Pancreas (tissue), 10 donors: Measurements from ENCODE around the gene ITGB5. TPM values are rescaled to one million over a fixed set of nuclear protein-coding genes. Genes with fewer than 3 reads are reported as not detected.

Source experiments
- ATAC-seq, 4 donors: fragments of 200-7000 bp; cut with Tn5 transposase; one replicate each; pipeline versions ENCODE4 v1.8.0 to v1.9.1; 2020; ENCODE audit warnings: mild to moderate bottlenecking in 4 of 4, moderate library complexity in 4 of 4
- DNase-seq, 6 donors: peaks; one replicate each; pipeline ENCODE4 v3.0.0-alpha.2; 2020
- FAIRE-seq: peaks from 2 replicates; lab custom pipeline; 2012; peaks lifted over from hg19 to GRCh38; lab: Jason Lieb, UNC
- H3K27ac ChIP-seq, 4 donors: fragments of 200-600 bp; sonication (generic); 1 replicate in 3 of 4; 2 replicates in 1 of 4; pipeline versions ENCODE4 v1.5.0 to v1.8.0; 2020
- H3K27me3 ChIP-seq, 4 donors: fragments of 200-600 bp; one replicate each; pipeline ENCODE4 v1.8.0; 2021
- H3K36me3 ChIP-seq, 3 donors: fragments of 200-600 bp; sonication (generic) in 1 of 3; one replicate each; pipeline versions ENCODE4 v1.5.0 to v1.8.0; 2020 to 2021
- H3K4me1 ChIP-seq, 3 donors: fragments of 200-600 bp; one replicate each; pipeline ENCODE4 v1.8.0; 2021
- H3K4me3 ChIP-seq, 4 donors: fragments of 200-600 bp; sonication (generic) in 2 of 4; one replicate each; pipeline versions ENCODE4 v1.5.0 to v1.8.0; 2020 to 2021
- H3K9me3 ChIP-seq, 4 donors: fragments of 200-600 bp; one replicate each; pipeline ENCODE4 v1.8.0; 2021
- WGBS, 2 donors: extraction: QIAGEN DNeasy Blood & Tissue Kit; methylation state at CpG; one replicate each; pipeline ENCODE4 v1.1.7; 2013; 5-methylcytosine and 5-hydroxymethylcytosine counted together
- intact Hi-C, 3 donors: fragments of 100-400 bp; cut with DNase I; formaldehyde crosslinking; loops; one replicate each; pipeline versions ENCODE4 v1.11.1 to v1.14.2; 2022
- polyA plus RNA-seq, 2 donors: library from polyadenylated mRNA; stranded (reverse); fragments of 200-250 nt; gene quantifications; one replicate each; pipeline ENCODE4 v1.2.3, GENCODE V29; 2013
- total RNA-seq, 6 donors: library from RNA; stranded (reverse); fragmentation: NEBNext Ultra II Directional in 4 of 6; extraction: Animal tissue kit (Norgen Biotek cat#: 25700) in 4 of 6; gene quantifications; one replicate each; pipeline versions ENCODE4 v1.2.1 to v1.2.4, GENCODE V29; 2021 to 2023
- TF ChIP-seq, protein P1 (sequence below), 4 donors: fragments of 200-600 bp; sonication (generic) in 3 of 4; IDR thresholded peaks; one replicate each; pipeline versions ENCODE4 v1.5.0 to v1.8.0; 2021; ENCODE audit warnings: antibody characterized with exemption in 4 of 4
- donor health status: healthy with polysubstance abuse.
- donor health status: DM: no; HTN: no; CAD: no; lungs with moderate emphysema.
- donor health status: DM: no; HTN: no; CAD: no.
- donor health status: control.
- donor health status: control.
- donor health status: Bipolar disorder and iron deficiency.
- donor health status: DM: yes; HTN: yes; CAD: no.
- donor health status: DM: no; HTN: no; CAD: no.
- donor health status: DM: no; HTN: no; CAD: no.
- donor health status: DM: yes; HTN: yes; CAD: no.

Gene ITGB5
- total and polyA plus RNA-seq, 8 donors = 9.5 to 69.9 (median 24.5) TPM

DNA sequence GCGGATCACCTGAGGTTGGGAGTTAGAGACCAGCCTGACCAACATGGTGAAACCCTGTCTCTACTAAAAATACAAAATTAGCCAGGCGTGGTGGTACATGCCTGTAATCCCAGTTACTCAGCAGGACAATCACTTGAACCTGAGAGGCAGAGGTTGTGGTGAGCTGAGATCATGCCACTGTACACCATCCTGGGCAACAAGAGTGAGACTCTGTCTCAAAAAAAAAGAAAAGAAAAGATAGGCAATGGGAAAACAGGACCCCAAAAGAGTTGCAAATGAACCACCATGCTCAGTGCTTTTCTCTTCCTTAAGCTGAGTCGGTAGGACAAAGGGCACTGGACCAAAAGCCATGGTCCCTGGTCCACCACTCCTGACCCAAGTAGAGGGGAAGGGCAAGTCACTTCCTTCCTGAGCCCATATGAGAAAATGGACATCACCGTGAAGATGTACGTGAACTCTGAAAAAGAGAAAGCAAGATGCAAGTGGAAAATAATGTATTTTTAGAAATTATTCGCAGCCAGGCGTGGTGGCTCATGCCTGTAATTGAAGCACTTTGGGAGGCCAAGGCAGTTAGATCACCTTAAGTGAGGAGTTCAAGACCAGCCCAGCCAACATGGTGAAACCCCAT, 2.6 kb downstream of the ITGB5 start:
- TF ChIP-seq, protein P1, sequence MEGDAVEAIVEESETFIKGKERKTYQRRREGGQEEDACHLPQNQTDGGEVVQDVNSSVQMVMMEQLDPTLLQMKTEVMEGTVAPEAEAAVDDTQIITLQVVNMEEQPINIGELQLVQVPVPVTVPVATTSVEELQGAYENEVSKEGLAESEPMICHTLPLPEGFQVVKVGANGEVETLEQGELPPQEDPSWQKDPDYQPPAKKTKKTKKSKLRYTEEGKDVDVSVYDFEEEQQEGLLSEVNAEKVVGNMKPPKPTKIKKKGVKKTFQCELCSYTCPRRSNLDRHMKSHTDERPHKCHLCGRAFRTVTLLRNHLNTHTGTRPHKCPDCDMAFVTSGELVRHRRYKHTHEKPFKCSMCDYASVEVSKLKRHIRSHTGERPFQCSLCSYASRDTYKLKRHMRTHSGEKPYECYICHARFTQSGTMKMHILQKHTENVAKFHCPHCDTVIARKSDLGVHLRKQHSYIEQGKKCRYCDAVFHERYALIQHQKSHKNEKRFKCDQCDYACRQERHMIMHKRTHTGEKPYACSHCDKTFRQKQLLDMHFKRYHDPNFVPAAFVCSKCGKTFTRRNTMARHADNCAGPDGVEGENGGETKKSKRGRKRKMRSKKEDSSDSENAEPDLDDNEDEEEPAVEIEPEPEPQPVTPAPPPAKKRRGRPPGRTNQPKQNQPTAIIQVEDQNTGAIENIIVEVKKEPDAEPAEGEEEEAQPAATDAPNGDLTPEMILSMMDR (IDR thresholded peaks at IDR 0.05) = no peak
- Histone ChIP-seq H3K27me3 (no peaks in the 10 kb centered on the region), H3K4me3 (no peak overlapping the region), H3K9me3 (no peaks in the 10 kb centered on the region), H3K4me1 (no peaks in the 10 kb centered on the region), H3K36me3 (no peaks in the 10 kb centered on the region), H3K27ac (no peak overlapping the region)
- no peak for ATAC-seq
- intact Hi-C loops = no loop called here
- WGBS, 2 donors = 78 to 93% methylated on average over 7 of the region's 7 CpGs
- DNase-seq = no peak
- FAIRE-seq = no peak

DNA sequence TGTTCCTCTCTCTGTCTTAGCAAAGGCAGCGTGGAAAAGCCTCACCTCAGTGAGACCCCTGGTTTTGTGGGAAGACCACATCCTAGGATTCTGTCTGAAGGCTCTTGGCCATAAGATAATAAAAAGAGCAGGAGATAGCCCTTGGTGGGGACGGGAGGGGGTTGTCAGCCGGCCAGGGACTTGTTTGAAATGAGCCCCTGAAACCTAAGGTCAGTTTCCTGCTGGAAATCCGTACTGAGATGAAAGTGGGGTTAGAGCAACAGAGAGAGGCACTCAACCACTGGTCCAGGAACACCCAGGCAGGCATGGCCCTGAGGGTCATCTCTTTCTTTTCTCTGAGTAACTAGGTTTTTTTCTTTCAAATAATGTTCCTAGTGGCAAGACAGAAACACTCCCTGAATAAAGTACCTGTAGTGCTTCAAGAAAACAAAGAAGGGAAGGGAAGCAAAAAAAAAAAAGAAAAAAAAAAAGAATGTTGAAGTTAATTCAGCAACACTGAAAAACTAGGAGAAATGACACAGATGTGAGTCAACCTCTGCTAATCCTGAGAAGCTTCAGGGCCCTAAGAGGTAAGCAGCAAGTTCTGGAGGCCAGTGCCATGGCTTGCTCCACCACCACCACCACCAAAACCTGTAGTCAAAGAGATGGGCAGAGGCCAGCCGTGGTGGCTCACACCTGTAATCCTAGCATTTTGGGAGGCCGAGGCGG, 3.2 kb downstream of the ITGB5 start:
- Histone ChIP-seq H3K36me3 (no peaks in the 10 kb centered on the region), H3K9me3 (no peaks in the 10 kb centered on the region), H3K27me3 (no peaks in the 10 kb centered on the region), H3K27ac (no peak overlapping the region), H3K4me3 (no peak overlapping the region), H3K4me1 (peaks cover 0 to 6% (median 0%) of the 10 kb centered on the region in 3 donors)
- WGBS, 2 donors = 79 to 93% methylated on average over 7 of the region's 7 CpGs
- intact Hi-C loops = no loop called here
- ATAC-seq (no peak), DNase-seq (no peak), FAIRE-seq (no peak)
- TF ChIP-seq, protein P1 (IDR thresholded peaks at IDR 0.05) = no peak

DNA sequence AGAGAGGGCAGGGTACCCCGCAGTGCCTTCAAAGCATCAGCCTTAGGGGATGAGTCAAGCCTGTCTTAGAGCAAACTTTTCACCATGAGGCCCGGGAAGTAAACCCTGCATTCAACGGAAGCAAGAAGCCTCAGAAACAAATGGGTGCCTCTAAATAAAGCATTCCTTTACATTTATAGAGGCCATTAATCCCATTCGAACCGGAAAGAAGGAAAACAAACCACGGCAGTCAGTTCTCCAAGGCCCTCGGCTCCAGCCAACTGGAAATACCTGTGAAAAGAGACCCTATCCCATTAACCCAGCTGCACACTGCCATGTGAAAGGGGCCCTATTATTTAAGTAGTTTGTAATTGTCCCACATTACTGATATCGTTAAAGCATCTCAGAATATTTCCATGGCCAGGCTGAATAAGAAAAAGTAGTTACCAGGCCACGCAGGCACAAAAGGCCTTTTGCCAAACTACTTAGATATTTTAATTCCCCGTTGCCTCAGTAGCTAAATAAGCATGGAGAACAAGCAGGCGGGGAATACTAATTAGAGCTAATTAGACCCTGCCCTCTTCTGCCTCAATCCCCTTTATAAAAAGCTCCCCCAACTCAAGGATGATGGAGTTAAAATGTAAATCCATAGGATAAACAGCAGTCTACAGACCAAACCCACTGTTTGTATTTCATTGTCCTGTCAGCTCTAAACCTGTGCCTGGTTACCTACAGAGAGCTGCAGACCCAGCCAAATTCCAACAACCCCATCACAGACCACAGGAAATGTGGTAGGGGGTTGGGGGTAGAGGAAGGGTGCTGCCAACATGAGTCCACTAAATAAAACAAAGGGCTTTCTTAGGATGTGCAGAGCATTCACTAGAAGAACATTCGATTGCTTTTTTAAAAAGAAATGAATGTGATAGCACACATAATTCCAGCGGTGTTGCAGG, 4.1 kb downstream of the ITGB5 start:
- WGBS, 2 donors = 85 to 91% methylated on average over 13 of the region's 13 CpGs
- H3K36me3 ChIP-seq = no peaks in the 10 kb centered on the region
- H3K27me3 ChIP-seq = no peaks in the 10 kb centered on the region
- no peak for DNase-seq
- H3K27ac ChIP-seq = no peak overlapping the region
- TF ChIP-seq, protein P1 (IDR thresholded peaks at IDR 0.05) = no peak
- H3K4me1 ChIP-seq = peaks cover 0 to 15% (median 0%) of the 10 kb centered on the region in 3 donors
- no peak overlapping the region for H3K4me3 ChIP-seq
- intact Hi-C loops = no loop called here
- no peak for ATAC-seq
- no peaks in the 10 kb centered on the region for H3K9me3 ChIP-seq
- no peak for FAIRE-seq

DNA sequence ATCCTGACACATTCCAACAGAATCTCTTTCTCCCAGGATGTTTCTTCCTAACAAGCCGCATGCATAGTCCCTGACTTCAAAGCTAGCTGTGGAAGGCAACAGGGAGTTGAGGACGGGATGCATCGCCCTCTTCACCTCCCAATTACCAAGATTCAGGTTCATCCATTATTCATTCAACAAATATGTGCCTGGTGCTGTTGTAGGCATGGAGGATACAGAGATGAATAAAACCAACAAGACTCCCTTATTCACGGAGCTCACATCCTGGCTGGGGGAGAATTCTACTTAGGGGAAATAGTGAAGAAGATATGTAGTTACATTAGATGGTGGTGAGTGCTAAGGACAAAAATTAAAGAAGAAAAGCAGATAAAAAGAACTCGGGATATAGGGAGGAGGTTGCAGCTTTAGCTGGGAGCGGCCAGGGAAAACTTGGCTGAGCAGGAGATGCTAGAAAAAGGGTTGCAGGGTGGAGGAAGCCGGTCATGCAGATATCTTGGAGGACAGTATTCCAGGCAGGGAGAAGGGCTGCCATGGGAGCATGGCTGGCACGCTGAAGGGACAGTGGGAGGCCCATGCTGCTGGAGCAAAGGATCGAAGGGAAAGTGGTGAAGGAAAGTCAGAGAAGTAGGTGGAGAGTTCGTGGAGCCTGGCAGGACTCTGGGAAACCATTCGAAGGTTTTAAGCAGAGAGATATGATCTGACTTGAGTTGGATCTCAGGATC, 5.0 kb downstream of the ITGB5 start:
- TF ChIP-seq, protein P1 (IDR thresholded peaks at IDR 0.05) = no peak
- H3K4me1 ChIP-seq = peaks cover 0 to 18% (median 0%) of the 10 kb centered on the region in 3 donors
- no peaks in the 10 kb centered on the region for H3K9me3 ChIP-seq
- FAIRE-seq (no peak), DNase-seq (no peak), ATAC-seq (no peak)
- whole genome bisulfite sequencing, 2 donors = 92 to 94% methylated on average over 11 of the region's 11 CpGs
- no peaks in the 10 kb centered on the region for H3K27me3 ChIP-seq
- no peaks in the 10 kb centered on the region for H3K36me3 ChIP-seq
- no peak overlapping the region for H3K27ac ChIP-seq
- no peak overlapping the region for H3K4me3 ChIP-seq
- intact Hi-C loops = no loop called here
